K562 (cell line): ENCODE measurements around the gene RIMKLA. TPM values are rescaled to one million over a fixed set of nuclear protein-coding genes. Genes with fewer than 3 reads are reported as not detected.

ENCODE experiments used
- CBX2 ChIP-seq: fragments of 200-600 bp; sonication (generic); IDR thresholded peaks from one replicate; pipeline ENCODE4 v1.6.1; 2012; ENCODE audit warnings: mild to moderate bottlenecking, low read length, inconsistent platforms; ENCODE audit not compliant: insufficient read depth, poor library complexity, severe bottlenecking
- ETV6 ChIP-seq, 3 experiments: fragments of 150-350 bp in 1 of 3; sonication (generic) in 1 of 3; formaldehyde crosslinking in 1 of 3; IDR thresholded peaks; 2 replicates each; pipeline versions ENCODE4 v1.6.1 to v1.8.0; 2014 to 2022; ENCODE audit warnings: borderline replicate concordance in 2 of 3, low read depth in 2 of 3, antibody characterized with exemption in 1 of 3, low read length in 1 of 3, mild to moderate bottlenecking in 1 of 3, missing genetic modification reagents in 1 of 3
- MBD2 ChIP-seq: sonication (generic); IDR thresholded peaks from 2 replicates; pipeline ENCODE4 v1.6.1; 2016; ENCODE audit warnings: low read depth, borderline replicate concordance
- MXI1 ChIP-seq: IDR thresholded peaks from 2 replicates; pipeline ENCODE4 v1.6.1; 2011; ENCODE audit warnings: low read depth, mild to moderate bottlenecking, improper control_type of control experiment, low read length
- POLR2B ChIP-seq: fragments of 450-650 bp; IDR thresholded peaks from 2 replicates; pipeline ENCODE4 v1.6.1; 2018; ENCODE audit warnings: low read depth; ENCODE audit not compliant: partially characterized antibody
- POLR2H ChIP-seq: IDR thresholded peaks from 2 replicates; pipeline ENCODE4 v1.6.1; 2016; ENCODE audit warnings: missing genetic modification characterization, low read depth, mild to moderate bottlenecking, control low read depth, missing compliant biosample characterization, moderate library complexity
- THRAP3 ChIP-seq: fragments of 450-650 bp; IDR thresholded peaks from 2 replicates; pipeline ENCODE4 v1.6.1; 2016; ENCODE audit warnings: mild to moderate bottlenecking, inconsistent platforms, borderline replicate concordance
- UBTF ChIP-seq, 2 experiments: IDR thresholded peaks; 2 replicates each; pipeline ENCODE4 v1.6.1; 2012; ENCODE audit warnings: improper control_type of control experiment in 2 of 2, low read depth in 2 of 2, low read length in 2 of 2, borderline replicate concordance in 1 of 2
- polyA plus RNA-seq, 8 experiments: library from polyadenylated mRNA; depleted of rRNA in 4 of 8; stranded (reverse) in 5 of 8; unstranded in 3 of 8; fragments of >200 nt; fragmentation: Nextera tagmentation in 2 of 8; fragmentation: Illumina TruSeq in 1 of 8; extraction: Ambion mirVana in 2 of 8; extraction: Trizol in 1 of 8; gene quantifications; 2 replicates each; pipeline versions ENCODE4 v1.2.1 to v1.2.3, GENCODE V29; 2011 to 2014; ENCODE audit warnings: inconsistent platforms in 1 of 8, missing spikeins in 1 of 8
- total RNA-seq, 7 experiments: library from RNA; depleted of rRNA in 6 of 7; stranded (reverse); fragments of >200 nt in 6 of 7; fragmentation: Illumina TruSeq in 2 of 7; extraction: Trizol in 2 of 7; gene quantifications; 2 replicates each; pipeline versions ENCODE4 v1.2.1 to v1.2.3, GENCODE V29; 2011 to 2021; ENCODE audit warnings: low replicate concordance in 1 of 7
- TF ChIP-seq, protein P1 (sequence below): fragments of 450-650 bp; IDR thresholded peaks from 2 replicates; pipeline ENCODE4 v1.6.1; 2016; ENCODE audit warnings: low read depth, mild to moderate bottlenecking, moderate library complexity
- TF ChIP-seq, protein P2 (sequence below): fragments of 250-450 bp; sonication (Bioruptor Pico); IDR thresholded peaks from 2 replicates; pipeline ENCODE4 v1.4.0; 2020; ENCODE audit warnings: mild to moderate bottlenecking, moderate library complexity
- TF ChIP-seq, protein P3 (sequence below): sonication (generic); formaldehyde crosslinking; IDR thresholded peaks from 2 replicates; pipeline ENCODE4 v1.8.0; 2022; ENCODE audit warnings: mild to moderate bottlenecking, missing genetic modification reagents
- TF ChIP-seq, protein P4 (sequence below): sonication (generic); formaldehyde crosslinking; IDR thresholded peaks from 2 replicates; pipeline ENCODE4 v1.8.0; 2023; ENCODE audit warnings: mild to moderate bottlenecking, missing genetic modification reagents
- TF ChIP-seq, protein P5 (sequence below): fragments of 250-450 bp; sonication (Bioruptor Pico); IDR thresholded peaks from 2 replicates; pipeline ENCODE4 v1.9.0; 2021; ENCODE audit warnings: mild to moderate bottlenecking
- TF ChIP-seq, protein P6 (sequence below): fragments of 250-450 bp; sonication (Bioruptor Pico); IDR thresholded peaks from 2 replicates; pipeline ENCODE4 v1.8.0; 2022; ENCODE audit warnings: moderate library complexity, mild to moderate bottlenecking, inconsistent platforms

The RIMKLA gene
- total and polyA plus RNA-seq, 9 of the 15 experiments (the other 6 are each of a cell fraction or from before 2014, with no cell fraction given), result 0.02 TPM; not detected in 8

- TF ChIP-seq, protein P1, sequence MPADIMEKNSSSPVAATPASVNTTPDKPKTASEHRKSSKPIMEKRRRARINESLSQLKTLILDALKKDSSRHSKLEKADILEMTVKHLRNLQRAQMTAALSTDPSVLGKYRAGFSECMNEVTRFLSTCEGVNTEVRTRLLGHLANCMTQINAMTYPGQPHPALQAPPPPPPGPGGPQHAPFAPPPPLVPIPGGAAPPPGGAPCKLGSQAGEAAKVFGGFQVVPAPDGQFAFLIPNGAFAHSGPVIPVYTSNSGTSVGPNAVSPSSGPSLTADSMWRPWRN, result no peak
- no peak for TF ChIP-seq THRAP3
- TF ChIP-seq, protein P2, sequence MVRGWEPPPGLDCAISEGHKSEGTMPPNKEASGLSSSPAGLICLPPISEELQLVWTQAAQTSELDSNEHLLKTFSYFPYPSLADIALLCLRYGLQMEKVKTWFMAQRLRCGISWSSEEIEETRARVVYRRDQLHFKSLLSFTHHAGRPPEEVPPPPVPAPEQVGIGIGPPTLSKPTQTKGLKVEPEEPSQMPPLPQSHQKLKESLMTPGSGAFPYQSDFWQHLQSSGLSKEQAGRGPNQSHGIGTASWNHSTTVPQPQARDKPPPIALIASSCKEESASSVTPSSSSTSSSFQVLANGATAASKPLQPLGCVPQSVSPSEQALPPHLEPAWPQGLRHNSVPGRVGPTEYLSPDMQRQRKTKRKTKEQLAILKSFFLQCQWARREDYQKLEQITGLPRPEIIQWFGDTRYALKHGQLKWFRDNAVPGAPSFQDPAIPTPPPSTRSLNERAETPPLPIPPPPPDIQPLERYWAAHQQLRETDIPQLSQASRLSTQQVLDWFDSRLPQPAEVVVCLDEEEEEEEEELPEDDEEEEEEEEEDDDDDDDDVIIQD (CRISPR knock-in tag), result no peak
- TF ChIP-seq, protein P3, sequence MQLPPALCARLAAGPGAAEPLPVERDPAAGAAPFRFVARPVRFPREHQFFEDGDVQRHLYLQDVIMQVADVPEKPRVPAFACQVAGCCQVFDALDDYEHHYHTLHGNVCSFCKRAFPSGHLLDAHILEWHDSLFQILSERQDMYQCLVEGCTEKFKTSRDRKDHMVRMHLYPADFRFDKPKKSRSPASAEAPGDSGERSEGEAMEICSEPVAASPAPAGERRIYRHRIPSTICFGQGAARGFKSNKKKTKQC (CRISPR knock-in tag), result peak; percentile 76
- TF ChIP-seq, protein P4, sequence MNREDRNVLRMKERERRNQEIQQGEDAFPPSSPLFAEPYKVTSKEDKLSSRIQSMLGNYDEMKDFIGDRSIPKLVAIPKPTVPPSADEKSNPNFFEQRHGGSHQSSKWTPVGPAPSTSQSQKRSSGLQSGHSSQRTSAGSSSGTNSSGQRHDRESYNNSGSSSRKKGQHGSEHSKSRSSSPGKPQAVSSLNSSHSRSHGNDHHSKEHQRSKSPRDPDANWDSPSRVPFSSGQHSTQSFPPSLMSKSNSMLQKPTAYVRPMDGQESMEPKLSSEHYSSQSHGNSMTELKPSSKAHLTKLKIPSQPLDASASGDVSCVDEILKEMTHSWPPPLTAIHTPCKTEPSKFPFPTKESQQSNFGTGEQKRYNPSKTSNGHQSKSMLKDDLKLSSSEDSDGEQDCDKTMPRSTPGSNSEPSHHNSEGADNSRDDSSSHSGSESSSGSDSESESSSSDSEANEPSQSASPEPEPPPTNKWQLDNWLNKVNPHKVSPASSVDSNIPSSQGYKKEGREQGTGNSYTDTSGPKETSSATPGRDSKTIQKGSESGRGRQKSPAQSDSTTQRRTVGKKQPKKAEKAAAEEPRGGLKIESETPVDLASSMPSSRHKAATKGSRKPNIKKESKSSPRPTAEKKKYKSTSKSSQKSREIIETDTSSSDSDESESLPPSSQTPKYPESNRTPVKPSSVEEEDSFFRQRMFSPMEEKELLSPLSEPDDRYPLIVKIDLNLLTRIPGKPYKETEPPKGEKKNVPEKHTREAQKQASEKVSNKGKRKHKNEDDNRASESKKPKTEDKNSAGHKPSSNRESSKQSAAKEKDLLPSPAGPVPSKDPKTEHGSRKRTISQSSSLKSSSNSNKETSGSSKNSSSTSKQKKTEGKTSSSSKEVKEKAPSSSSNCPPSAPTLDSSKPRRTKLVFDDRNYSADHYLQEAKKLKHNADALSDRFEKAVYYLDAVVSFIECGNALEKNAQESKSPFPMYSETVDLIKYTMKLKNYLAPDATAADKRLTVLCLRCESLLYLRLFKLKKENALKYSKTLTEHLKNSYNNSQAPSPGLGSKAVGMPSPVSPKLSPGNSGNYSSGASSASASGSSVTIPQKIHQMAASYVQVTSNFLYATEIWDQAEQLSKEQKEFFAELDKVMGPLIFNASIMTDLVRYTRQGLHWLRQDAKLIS (CRISPR knock-in tag), result peak; percentile 81
- TF ChIP-seq, protein P5, sequence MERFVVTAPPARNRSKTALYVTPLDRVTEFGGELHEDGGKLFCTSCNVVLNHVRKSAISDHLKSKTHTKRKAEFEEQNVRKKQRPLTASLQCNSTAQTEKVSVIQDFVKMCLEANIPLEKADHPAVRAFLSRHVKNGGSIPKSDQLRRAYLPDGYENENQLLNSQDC (CRISPR knock-in tag), result peak; percentile 86
- TF ChIP-seq POLR2B, result peak; percentile 89
- TF ChIP-seq, protein P6, sequence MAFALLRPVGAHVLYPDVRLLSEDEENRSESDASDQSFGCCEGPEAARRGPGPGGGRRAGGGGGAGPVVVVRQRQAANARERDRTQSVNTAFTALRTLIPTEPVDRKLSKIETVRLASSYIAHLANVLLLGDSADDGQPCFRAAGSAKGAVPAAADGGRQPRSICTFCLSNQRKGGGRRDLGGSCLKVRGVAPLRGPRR (CRISPR knock-in tag), result no peak
- peak; percentile 69 to 83; a peak in 1 of 4 replicates for TF ChIP-seq UBTF (IDR thresholded peaks at IDR 0.05; ENCODE audit: borderline replicate concordance in 1 of 2, low read depth in 2 of 2, low read length in 2 of 2)
- peak; percentile 87 for TF ChIP-seq POLR2H (tag)
- TF ChIP-seq CBX2, result no peak
- no peak; a peak in 2 of 4 replicates for TF ChIP-seq ETV6 (IDR thresholded peaks at IDR 0.05; ENCODE audit: borderline replicate concordance in 1 of 2, low read depth in 2 of 2, low read length in 1 of 2)
- TF ChIP-seq ETV6 (CRISPR knock-in tag; IDR thresholded peaks at IDR 0.05; ENCODE audit: borderline replicate concordance), result peak; percentile 48; the same call in 1 of the 2 replicates
- 0 out of 2 replicates have a peak, but pooled peaks have one; percentile 21 for TF ChIP-seq MXI1
- TF ChIP-seq MBD2, result peak; percentile 87; the same call in 1 of the 2 replicates
These were observed 45.4 kb upstream of the RIMKLA start, which contains the start of gene FOXJ3 (continued) for GRCh38 chr1:42335050-42335808.
